ENCODE measurements around the gene NTM. TPM values are rescaled to one million over a fixed set of nuclear protein-coding genes. Genes with fewer than 3 reads are reported as not detected.

The NTM gene
- total RNA-seq, 1 donor from 2014 or later, result 0.51 TPM

GRCh38 chr11:131792243-131792642 lies 421.8 kb downstream of the NTM start:
- no peak for DNase-seq

GRCh38 chr11:131796089-131796488 lies 425.7 kb downstream of the NTM start:
- DNase-seq, result no peak

GRCh38 chr11:131796541-131796940 lies 426.1 kb downstream of the NTM start:
- DNase-seq, result no peak

- no peak for DNase-seq
These were observed 430.0 kb downstream of the NTM start for GRCh38 chr11:131800452-131800851.

- no peak for DNase-seq
These were observed 432.2 kb downstream of the NTM start for GRCh38 chr11:131802440-131803115.

GRCh38 chr11:131807876-131808275 lies 437.5 kb downstream of the NTM start:
- no peak for DNase-seq

- no peak for DNase-seq
These were observed 438.1 kb downstream of the NTM start for GRCh38 chr11:131808470-131808869.

- DNase-seq, result no peak
These were observed 438.9 kb downstream of the NTM start for GRCh38 chr11:131809203-131809918.

- peak; percentile 13 for DNase-seq
These were observed 440.1 kb downstream of the NTM start for GRCh38 chr11:131810541-131810940.

- DNase-seq, result peak; percentile 72
These were observed 441.0 kb downstream of the NTM start for GRCh38 chr11:131811383-131811782.

- DNase-seq, result peak; percentile 7
These were observed 443.7 kb downstream of the NTM start for GRCh38 chr11:131814108-131814507.

- no peak for DNase-seq
These were observed 445.2 kb downstream of the NTM start for GRCh38 chr11:131815590-131815989.

- DNase-seq, result no peak
These were observed 445.6 kb downstream of the NTM start for GRCh38 chr11:131816051-131816450.

GRCh38 chr11:131817687-131818188 lies 447.3 kb downstream of the NTM start:
- no peak for DNase-seq

- no peak for DNase-seq
These were observed 449.4 kb downstream of the NTM start for GRCh38 chr11:131819865-131820264.

GRCh38 chr11:131822506-131822905 lies 452.1 kb downstream of the NTM start:
- DNase-seq, result no peak

GRCh38 chr11:131823772-131824171 lies 453.4 kb downstream of the NTM start:
- no peak for DNase-seq

GRCh38 chr11:131824771-131825170 lies 454.4 kb downstream of the NTM start:
- no peak for DNase-seq

GRCh38 chr11:131827430-131827829 lies 457.0 kb downstream of the NTM start:
- no peak for DNase-seq

- no peak for DNase-seq
These were observed 459.3 kb downstream of the NTM start for GRCh38 chr11:131829725-131830124.

GRCh38 chr11:131832079-131832478 lies 461.7 kb downstream of the NTM start:
- DNase-seq, result no peak

GRCh38 chr11:131833366-131833765 lies 463.0 kb downstream of the NTM start:
- no peak for DNase-seq

GRCh38 chr11:131837562-131837961 lies 467.1 kb downstream of the NTM start:
- no peak for DNase-seq

GRCh38 chr11:131838016-131838415 lies 467.6 kb downstream of the NTM start:
- DNase-seq, result no peak

All from dermis blood vessel endothelial cell (primary cell).